Measurements from ENCODE around the gene MPIG6B.

- no peak for TF ChIP-seq CTCF (IDR thresholded peaks at IDR 0.05; ENCODE audit: borderline replicate concordance, extremely low read depth, low read length, poor library complexity, severe bottlenecking)
- no peak for TF ChIP-seq EZH2 (IDR thresholded peaks at IDR 0.05; ENCODE audit: borderline replicate concordance, low read depth, low read length, severe bottlenecking)
Observed at GRCh38 chr6:31765910-31766794, 43.0 kb downstream of the MPIG6B start.
